ENCODE results near the gene RBM5.

DNA sequence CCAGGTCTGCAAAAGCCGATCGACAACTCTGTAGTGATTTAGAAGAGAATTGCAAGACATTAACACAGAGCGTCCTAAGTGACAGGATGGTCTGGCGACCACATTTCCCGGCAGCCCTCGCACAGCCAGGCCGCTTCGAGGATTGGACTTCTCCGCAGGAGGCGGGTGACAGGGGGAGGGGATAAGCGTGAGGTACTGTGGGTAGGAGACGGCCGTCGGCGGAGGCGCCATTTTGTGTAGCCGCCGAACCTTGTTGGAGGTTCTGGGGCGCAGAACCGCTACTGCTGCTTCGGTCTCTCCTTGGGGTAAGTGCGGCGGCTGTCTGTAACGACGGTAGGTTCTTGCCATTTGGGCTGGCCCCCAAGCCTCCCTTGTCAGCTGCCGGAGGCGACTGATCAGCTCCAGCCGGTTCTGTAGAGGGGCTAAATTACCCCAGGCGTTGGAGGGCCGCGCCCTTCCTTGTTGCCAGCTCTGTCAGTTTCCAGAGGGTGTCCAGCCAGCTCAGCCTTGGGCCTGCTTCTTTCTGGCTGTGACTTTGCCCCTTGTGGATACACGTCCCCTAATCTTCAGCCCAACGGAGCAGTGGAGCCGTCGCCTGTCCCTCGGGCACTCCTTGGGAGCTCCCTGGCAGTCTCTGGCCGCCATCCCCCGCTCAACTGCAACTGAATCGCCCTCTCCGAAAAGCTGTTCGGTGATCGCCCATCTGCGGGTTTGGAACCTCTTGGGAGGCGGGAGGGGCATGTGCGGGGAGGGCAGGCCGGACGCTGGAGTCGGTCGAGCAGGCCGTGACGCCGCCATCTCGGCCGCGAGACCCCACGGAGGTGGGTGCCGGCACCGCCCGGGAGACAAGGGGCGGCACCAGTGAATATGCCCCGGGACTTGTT lies at the start of gene RBM5:
- TF ChIP-seq, protein P1, sequence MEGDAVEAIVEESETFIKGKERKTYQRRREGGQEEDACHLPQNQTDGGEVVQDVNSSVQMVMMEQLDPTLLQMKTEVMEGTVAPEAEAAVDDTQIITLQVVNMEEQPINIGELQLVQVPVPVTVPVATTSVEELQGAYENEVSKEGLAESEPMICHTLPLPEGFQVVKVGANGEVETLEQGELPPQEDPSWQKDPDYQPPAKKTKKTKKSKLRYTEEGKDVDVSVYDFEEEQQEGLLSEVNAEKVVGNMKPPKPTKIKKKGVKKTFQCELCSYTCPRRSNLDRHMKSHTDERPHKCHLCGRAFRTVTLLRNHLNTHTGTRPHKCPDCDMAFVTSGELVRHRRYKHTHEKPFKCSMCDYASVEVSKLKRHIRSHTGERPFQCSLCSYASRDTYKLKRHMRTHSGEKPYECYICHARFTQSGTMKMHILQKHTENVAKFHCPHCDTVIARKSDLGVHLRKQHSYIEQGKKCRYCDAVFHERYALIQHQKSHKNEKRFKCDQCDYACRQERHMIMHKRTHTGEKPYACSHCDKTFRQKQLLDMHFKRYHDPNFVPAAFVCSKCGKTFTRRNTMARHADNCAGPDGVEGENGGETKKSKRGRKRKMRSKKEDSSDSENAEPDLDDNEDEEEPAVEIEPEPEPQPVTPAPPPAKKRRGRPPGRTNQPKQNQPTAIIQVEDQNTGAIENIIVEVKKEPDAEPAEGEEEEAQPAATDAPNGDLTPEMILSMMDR (IDR thresholded peaks at IDR 0.05), result no peak
- no peak for TF ChIP-seq EZH2 (IDR thresholded peaks at IDR 0.05; ENCODE audit: borderline replicate concordance, insufficient read depth, low read depth, low read length, poor library complexity, severe bottlenecking)

Data from B cell (primary cell).